ENCODE results near the gene C17orf113. TPM values are rescaled to one million over a fixed set of nuclear protein-coding genes. Genes with fewer than 3 reads are reported as not detected.

Gene C17orf113
- total RNA-seq, 1 experiment from 2014 or later = 0.74 TPM

GRCh38 chr17:42068979-42069378, 18.6 kb upstream of the C17orf113 start:
- BruUV-seq (replicated peaks) = no TSS peak
- Histone ChIP-seq H3K4me3 (ENCODE audit: low read depth in 2 of 2, low read length in 2 of 2) (no peak overlapping the region), H3K27ac (ENCODE audit: low read length) (no peak overlapping the region), H3K4me1 (ENCODE audit: control insufficient read depth, insufficient read depth, low read length) (peaks cover 4% of the 10 kb centered on the region; the same call in 1 of the 2 replicates), H3K36me3 (ENCODE audit: control insufficient read depth, insufficient read depth, low read length) (no peaks in the 10 kb centered on the region), H3K9me3 (ENCODE audit: control insufficient read depth, insufficient read depth, low read depth, low read length) (no peaks in the 10 kb centered on the region), H3K27me3 (ENCODE audit: control insufficient read depth, insufficient read depth, low read length) (no peaks in the 10 kb centered on the region)
- no peak for DNase-seq (ENCODE audit: low read depth, low spot score)
- ChIA-PET POLR2A (no interaction called here), CTCF (no interaction called here)
- intact Hi-C loops (cut with micrococcal nuclease; ENCODE audit: unreplicated experiment) (no loop called here), in situ Hi-C loops (cut with HindIII; ENCODE audit: low pct_unique_long_range_greater_than_20kb, low sequenced_read_pairs) (no loop called here)
- ATAC-seq = no peak
- TF ChIP-seq SIN3A (IDR thresholded peaks at IDR 0.05; ENCODE audit: borderline replicate concordance, insufficient read depth, low read depth, low read length) (no peak), POLR2AphosphoS5 (IDR thresholded peaks at IDR 0.05; ENCODE audit: low read depth, low read length) (no peak), TCF7L2 (IDR thresholded peaks at IDR 0.05; ENCODE audit: low read depth, low read length) (no peak)
- TF ChIP-seq, protein P1, sequence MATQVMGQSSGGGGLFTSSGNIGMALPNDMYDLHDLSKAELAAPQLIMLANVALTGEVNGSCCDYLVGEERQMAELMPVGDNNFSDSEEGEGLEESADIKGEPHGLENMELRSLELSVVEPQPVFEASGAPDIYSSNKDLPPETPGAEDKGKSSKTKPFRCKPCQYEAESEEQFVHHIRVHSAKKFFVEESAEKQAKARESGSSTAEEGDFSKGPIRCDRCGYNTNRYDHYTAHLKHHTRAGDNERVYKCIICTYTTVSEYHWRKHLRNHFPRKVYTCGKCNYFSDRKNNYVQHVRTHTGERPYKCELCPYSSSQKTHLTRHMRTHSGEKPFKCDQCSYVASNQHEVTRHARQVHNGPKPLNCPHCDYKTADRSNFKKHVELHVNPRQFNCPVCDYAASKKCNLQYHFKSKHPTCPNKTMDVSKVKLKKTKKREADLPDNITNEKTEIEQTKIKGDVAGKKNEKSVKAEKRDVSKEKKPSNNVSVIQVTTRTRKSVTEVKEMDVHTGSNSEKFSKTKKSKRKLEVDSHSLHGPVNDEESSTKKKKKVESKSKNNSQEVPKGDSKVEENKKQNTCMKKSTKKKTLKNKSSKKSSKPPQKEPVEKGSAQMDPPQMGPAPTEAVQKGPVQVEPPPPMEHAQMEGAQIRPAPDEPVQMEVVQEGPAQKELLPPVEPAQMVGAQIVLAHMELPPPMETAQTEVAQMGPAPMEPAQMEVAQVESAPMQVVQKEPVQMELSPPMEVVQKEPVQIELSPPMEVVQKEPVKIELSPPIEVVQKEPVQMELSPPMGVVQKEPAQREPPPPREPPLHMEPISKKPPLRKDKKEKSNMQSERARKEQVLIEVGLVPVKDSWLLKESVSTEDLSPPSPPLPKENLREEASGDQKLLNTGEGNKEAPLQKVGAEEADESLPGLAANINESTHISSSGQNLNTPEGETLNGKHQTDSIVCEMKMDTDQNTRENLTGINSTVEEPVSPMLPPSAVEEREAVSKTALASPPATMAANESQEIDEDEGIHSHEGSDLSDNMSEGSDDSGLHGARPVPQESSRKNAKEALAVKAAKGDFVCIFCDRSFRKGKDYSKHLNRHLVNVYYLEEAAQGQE (IDR thresholded peaks at IDR 0.05; ENCODE audit: insufficient read depth in 1 of 2, low read depth in 2 of 2, low read length in 1 of 2) = no peak
- TF ChIP-seq, protein P2, sequence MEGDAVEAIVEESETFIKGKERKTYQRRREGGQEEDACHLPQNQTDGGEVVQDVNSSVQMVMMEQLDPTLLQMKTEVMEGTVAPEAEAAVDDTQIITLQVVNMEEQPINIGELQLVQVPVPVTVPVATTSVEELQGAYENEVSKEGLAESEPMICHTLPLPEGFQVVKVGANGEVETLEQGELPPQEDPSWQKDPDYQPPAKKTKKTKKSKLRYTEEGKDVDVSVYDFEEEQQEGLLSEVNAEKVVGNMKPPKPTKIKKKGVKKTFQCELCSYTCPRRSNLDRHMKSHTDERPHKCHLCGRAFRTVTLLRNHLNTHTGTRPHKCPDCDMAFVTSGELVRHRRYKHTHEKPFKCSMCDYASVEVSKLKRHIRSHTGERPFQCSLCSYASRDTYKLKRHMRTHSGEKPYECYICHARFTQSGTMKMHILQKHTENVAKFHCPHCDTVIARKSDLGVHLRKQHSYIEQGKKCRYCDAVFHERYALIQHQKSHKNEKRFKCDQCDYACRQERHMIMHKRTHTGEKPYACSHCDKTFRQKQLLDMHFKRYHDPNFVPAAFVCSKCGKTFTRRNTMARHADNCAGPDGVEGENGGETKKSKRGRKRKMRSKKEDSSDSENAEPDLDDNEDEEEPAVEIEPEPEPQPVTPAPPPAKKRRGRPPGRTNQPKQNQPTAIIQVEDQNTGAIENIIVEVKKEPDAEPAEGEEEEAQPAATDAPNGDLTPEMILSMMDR (IDR thresholded peaks at IDR 0.05) = no peak

- ATAC-seq = peak; percentile 56
- no peak overlapping the region for H3K27ac ChIP-seq (ENCODE audit: low read length)
- no TSS peak for BruUV-seq (replicated peaks)
- intact Hi-C loops (cut with micrococcal nuclease; ENCODE audit: unreplicated experiment) (no loop called here), in situ Hi-C loops (cut with HindIII; ENCODE audit: low pct_unique_long_range_greater_than_20kb, low sequenced_read_pairs) (no loop called here)
- H3K36me3 ChIP-seq (ENCODE audit: control insufficient read depth, insufficient read depth, low read length) = no peaks in the 10 kb centered on the region
- CTCF ChIA-PET = interaction anchor here (0.6 to 1.0 kb wide), 2 partner anchors 31 to 236 kb away, joined by 3 read pairs; partner anchors contain the start of gene ZNF385C
- H3K4me1 ChIP-seq (ENCODE audit: control insufficient read depth, insufficient read depth, low read length) = peaks cover 4% of the 10 kb centered on the region; the same call in 1 of the 2 replicates
- no peaks in the 10 kb centered on the region for H3K27me3 ChIP-seq (ENCODE audit: control insufficient read depth, insufficient read depth, low read length)
- no peak for TF ChIP-seq TCF7L2 (IDR thresholded peaks at IDR 0.05; ENCODE audit: low read depth, low read length)
- TF ChIP-seq, protein P1 (IDR thresholded peaks at IDR 0.05; ENCODE audit: insufficient read depth in 1 of 2, low read depth in 2 of 2, low read length in 1 of 2) = no peak
- TF ChIP-seq, protein P2 (IDR thresholded peaks at IDR 0.05) = peak; percentile 83
- no peak for TF ChIP-seq POLR2AphosphoS5 (IDR thresholded peaks at IDR 0.05; ENCODE audit: low read depth, low read length)
- no peak for TF ChIP-seq SIN3A (IDR thresholded peaks at IDR 0.05; ENCODE audit: borderline replicate concordance, insufficient read depth, low read depth, low read length)
- POLR2A ChIA-PET = no interaction called here
- peak; percentile 47 for DNase-seq (ENCODE audit: low read depth, low spot score)
- no peak overlapping the region for H3K4me3 ChIP-seq (ENCODE audit: low read depth in 2 of 2, low read length in 2 of 2)
- H3K9me3 ChIP-seq (ENCODE audit: control insufficient read depth, insufficient read depth, low read depth, low read length) = no peaks in the 10 kb centered on the region
Observed at GRCh38 chr17:42067371-42068091, 17.1 kb upstream of the C17orf113 start.

Measured in Panc1 (cell line).